Stimulated activated CD8-positive, alpha-beta memory T cell treated with anti-CD3 and anti-CD28 coated beads, Interleukin-2, amount 100 ng/mL, for 1 hour (primary cell): Measurements from ENCODE around the gene EHD1.
A peak's percentile ranks its signal among the peaks of the same experiment; 100 is the strongest.

Experiments used
- DNase-seq, 2 donors: peaks; one replicate each; pipeline ENCODE4 v3.0.0-alpha.2; 2020; ENCODE audit warnings: low read depth in 2 of 2

EHD1 gene

DNA sequence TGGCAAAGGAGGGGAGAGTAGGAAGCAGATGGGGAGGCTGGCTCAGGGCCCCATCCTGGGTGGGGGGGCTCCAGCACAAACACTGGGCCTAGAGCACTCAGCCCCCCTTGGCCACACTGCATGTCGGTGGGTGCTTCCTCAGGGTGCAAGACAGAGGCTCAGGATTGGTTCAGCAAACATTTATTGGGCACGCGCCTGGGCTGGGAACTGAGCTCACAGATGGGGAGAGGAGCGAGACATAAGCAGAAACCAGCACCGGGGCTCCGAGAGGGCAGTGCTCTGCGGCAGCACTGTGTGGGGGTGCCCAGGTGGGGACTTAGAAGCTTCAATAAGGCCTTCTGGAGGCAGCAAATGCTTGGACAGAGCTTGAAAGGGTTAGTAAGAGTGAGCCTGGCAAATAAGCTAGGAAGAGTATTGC is 12.1 kb upstream of the EHD1 start:
- DNase-seq = no peak

GRCh38 chr11:64888729-64889511 is 10.5 kb upstream of the EHD1 start:
- no peak for DNase-seq

- no peak for DNase-seq
Observed at GRCh38 chr11:64888406-64888728, 9.9 kb upstream of the EHD1 start.

GRCh38 chr11:64887757-64888405 is 9.5 kb upstream of the EHD1 start:
- DNase-seq = peak; percentile 70 to 74

DNA sequence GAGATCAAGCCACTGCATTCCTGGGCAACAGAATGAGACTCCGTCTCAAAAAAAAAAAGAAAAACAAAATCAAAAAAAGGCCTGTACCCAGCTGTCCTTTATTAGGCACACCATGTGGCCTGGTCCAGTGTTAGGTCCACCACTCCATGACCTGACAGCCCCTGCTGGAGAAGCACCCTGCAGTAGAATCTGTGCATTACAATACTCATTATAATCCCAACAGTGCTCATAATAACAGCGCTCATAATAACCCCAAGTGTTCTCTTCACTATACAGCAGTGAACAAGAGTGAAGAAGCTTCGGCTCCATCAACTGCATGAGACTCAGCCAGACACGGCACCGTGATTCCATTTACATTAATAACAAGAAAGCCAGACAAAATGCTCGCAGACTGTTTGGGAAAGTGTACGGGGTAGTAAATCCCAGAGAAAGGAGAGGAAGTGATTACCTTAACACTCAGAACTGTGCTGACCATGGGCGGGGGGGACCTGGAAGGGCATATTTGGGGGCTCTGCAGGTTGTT is 8.9 kb upstream of the EHD1 start:
- DNase-seq = no peak

- DNase-seq = no peak
Observed at GRCh38 chr11:64885367-64886286, 7.2 kb upstream of the EHD1 start.

DNA sequence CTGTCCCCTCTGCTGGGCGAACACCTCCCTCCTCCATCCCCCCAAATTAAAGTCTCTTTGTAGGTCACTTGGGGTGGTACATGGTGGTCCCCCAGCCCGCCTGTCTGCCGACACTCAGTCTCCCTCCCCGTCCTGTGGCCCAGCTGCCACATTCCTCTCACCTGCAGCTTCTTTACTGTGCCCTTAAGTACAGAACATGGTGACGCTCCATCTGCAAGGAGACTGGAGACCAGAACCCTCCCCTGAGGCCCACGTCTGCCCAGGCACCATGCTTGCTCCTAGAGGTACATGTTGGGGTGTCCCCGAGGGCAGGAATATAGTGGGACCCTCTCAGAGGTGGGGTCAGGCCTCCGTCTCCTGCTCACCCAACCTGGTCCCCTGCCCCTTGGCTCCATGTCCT is 5.6 kb upstream of the EHD1 start:
- DNase-seq = no peak

DNA sequence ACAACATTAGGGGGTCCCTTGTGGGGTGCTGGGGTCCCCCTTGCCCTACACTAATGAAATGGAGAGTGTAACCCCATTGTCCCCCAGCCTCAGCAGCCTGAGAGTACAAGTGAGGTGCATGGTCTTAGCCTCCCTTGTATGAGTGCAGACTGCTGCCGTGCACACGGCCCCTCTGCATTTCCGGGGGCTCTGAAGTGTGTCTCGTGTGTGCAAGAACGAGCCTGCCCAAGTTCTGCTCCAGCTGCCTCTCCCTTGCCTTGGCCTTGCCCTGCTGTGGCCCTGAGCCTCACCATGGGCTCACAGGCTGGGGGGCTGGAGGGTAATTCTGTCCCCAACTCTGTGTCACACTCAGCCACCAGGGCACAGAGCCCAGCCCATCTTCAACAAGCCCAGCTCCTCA is 5.2 kb upstream of the EHD1 start:
- DNase-seq = no peak

DNA sequence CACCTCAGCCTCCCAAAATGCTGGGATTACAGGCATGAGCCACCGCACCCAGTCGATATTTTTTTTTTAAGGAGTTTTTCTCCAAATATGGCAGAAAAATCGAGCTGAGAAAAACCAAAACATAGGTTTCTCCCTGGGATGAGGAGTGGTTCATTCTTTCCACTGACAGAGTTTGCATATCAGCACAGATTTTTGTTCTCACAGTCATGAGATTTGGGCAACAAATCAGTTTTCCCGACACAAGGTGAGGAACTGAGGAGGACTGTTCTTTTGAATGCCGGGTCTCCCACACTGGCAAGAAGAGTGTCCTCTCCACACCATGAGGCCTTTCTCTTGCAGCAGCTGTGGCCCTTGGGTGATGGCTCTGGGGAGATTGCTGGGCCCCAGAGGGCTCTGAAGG is 3.8 kb upstream of the EHD1 start:
- DNase-seq = no peak

- DNase-seq = no peak
Observed at GRCh38 chr11:64881476-64881875, 3.1 kb upstream of the EHD1 start.

DNA sequence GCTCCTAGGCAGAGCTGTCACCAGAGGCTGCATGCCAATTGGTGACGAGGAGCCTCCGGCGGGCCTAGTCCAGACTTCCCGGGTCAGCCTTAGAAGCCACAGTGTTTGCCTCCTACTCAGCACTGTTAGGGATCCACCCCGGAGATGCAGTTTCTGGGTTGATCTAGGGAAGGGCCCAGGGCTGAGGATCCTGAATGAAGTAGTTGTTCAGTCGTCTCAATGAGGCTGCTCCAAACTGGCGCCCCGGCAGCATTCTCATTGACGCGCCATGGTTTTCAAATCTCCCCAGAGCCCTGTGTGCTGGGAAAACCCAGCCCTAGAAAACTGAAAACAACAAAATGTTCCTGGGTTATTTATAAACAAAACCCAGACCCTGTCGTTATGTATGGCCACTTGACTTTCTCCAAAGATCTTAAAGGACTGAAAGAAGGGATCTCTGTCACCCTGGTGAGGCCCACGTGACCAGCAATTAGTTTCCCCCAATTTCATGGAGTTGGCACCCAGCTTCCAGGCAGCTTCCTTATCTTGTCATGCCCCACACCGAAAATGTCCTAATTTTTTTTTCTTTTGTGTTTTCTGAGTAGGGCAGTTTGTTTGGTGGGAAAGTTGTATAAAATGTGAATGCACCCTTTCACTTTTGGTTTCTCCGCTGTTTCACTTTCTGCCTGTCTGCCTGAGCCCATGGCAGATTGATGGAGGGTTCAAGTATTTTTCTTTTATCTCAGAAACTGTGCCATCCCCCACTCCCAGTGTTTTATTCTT is 2.0 kb upstream of the EHD1 start:
- no peak for DNase-seq

- DNase-seq = no peak
Observed at GRCh38 chr11:64879244-64879900, 951 bp upstream of the EHD1 start.

DNA sequence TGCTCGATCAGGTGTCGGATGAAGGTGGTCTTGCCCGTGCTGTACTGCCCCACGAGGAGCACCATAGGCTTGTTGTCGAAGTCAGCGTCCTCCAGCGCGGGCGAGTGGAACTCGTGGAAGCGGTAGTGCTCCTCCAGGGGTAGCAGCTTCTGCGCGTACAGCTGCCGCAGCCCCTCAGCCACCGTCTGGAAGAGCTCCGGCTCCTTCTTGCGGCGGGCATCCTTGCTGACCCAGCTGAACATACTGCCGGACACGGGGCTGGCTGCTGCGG is 263 bp downstream of the EHD1 start:
- DNase-seq = no peak

GRCh38 chr11:64877390-64878222 is 815 bp downstream of the EHD1 start:
- DNase-seq = no peak

DNA sequence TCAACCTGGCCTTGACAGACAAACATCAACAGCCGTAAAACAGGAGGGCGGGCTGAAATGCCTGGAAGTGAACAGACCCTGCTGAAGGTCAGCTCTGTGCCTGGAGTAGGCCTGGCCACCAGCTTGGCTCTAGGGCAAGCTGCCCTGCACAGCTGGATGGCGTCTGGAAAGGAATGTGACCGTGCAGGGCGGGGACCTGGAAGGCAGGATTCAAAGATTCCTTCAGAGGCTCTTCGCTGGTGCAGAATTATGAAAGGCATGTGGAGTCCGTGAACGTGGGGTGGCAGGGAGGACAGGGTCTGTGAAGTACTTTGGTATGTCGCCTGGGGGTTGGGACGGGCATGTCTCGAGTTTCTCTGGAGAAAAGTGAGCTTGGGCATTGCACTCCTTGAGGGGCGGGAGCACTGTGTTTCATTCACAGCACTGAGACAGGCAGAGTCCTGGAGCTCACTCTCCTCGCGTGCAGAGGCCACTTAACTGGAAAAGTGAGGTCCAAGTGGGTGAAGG is 1.5 kb downstream of the EHD1 start:
- no peak for DNase-seq

DNA sequence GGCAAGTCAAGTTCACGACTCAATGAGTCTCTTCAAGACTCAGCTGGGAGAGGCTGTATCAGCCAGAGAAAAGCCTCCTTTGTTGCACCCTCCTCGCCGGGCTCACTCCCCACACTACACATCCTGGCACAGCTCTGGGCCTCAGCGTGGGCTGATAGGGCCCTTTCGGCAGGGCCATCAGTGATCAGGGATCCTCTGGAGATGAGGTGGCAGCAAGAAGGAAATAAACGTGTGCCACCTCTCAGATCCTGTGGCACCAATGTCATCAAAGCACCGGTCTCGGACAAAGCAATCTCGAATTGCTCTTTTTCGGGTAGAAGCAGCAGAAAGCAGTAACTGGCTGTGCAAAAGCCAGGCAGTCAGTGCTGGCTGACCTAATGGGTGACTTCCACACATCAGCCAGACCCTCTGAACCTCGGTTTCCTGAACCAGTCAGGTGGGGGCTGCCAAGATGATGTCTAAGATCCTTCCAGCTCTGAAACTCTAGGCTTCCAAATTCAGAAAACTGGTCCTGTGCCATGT is 2.1 kb downstream of the EHD1 start:
- no peak for DNase-seq

DNA sequence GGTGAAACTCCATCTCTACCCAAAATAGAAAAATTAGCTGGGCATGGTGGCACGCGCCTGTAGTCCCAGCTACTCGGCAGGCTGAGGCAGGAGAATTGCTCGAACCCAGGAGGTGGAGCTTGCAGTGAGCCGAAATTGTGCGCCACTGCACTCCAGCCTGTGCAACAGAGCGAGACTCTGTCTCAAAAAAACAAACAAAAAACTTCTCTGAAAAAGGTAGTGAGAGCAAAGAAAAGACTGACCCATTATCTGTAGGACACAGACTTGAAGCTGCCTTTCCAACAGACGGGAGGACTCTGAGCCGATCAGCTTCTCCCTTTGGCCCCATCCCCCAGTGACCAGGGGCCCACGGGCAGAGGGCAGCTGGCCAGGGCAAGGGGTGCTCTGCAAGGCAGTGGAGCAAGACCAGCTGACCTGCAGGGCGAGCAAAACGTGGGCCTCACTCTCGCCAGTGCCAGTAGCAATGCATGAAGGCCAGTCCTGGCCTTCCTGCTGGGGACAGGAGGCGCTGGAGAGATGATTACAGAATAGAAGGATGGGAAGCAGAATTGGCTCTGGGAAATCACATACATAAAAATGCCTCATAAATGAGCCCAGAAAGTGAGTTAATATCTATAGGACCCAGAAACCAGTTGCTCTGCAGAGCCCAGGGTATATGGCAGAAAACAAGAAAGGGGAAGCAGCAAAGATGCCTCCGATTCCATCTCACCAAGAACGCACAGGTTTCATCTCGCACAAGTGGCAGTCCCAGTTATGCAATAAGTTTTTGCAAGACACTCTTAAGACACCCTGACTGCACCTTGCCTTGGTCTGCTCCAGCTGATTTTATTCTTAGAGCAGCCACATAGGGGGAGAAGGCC is 2.8 kb downstream of the EHD1 start:
- no peak for DNase-seq

GRCh38 chr11:64874308-64875240 is 3.8 kb downstream of the EHD1 start:
- no peak for DNase-seq
